ENCODE measurements around the gene MBD6.
"Not testable (repeated sequence)": the region's sequence is repeated elsewhere in the genome, so short reads cannot be mapped to it uniquely, and the experiment has no call there.

The MBD6 gene

GRCh38 chr12:57515408-57515933 lies 7.2 kb upstream of the MBD6 start:
- FAIRE-seq, result no peak

GRCh38 chr12:57515934-57516541 lies 6.6 kb upstream of the MBD6 start:
- FAIRE-seq, result no peak

GRCh38 chr12:57516617-57517153 lies 5.9 kb upstream of the MBD6 start:
- FAIRE-seq, result no peak

GRCh38 chr12:57517187-57517586 lies 5.4 kb upstream of the MBD6 start:
- no peak for FAIRE-seq

- not testable (repeated sequence) for FAIRE-seq
Observed at GRCh38 chr12:57517718-57518117, 4.9 kb upstream of the MBD6 start.

- no peak for FAIRE-seq
Observed at GRCh38 chr12:57518176-57518919, 4.3 kb upstream of the MBD6 start.

- no peak for FAIRE-seq
Observed at GRCh38 chr12:57518920-57519795, 3.5 kb upstream of the MBD6 start.

GRCh38 chr12:57519796-57520052 lies 2.9 kb upstream of the MBD6 start:
- FAIRE-seq, result no peak

- peak; percentile 82 for FAIRE-seq
Observed at GRCh38 chr12:57520053-57520818, 2.4 kb upstream of the MBD6 start, which contains the start of gene DDIT3. TSS of gene DDIT3 (minus strand) at chr12:57520514. CDS start at chr12:57517406, 3,108 bp downstream.

GRCh38 chr12:57521525-57522010 lies 1.1 kb upstream of the MBD6 start:
- no peak for FAIRE-seq

- no peak for FAIRE-seq
Observed at GRCh38 chr12:57522887-57523705, 472 bp downstream of the MBD6 start.

- no peak for FAIRE-seq
Observed at GRCh38 chr12:57523706-57524614, 1.3 kb downstream of the MBD6 start.

- FAIRE-seq, result no peak
Observed at GRCh38 chr12:57524814-57525614, 2.4 kb downstream of the MBD6 start.

GRCh38 chr12:57525615-57526383 lies 3.2 kb downstream of the MBD6 start:
- no peak for FAIRE-seq

GRCh38 chr12:57526477-57527126 lies 4.0 kb downstream of the MBD6 start:
- no peak for FAIRE-seq

- FAIRE-seq, result no peak
Observed at GRCh38 chr12:57527184-57527583, 4.6 kb downstream of the MBD6 start.

- FAIRE-seq, result no peak
Observed at GRCh38 chr12:57528176-57528575, 5.6 kb downstream of the MBD6 start.

Data from TTC549 (cell line).